PFSK-1 (cell line): ENCODE data around the gene RNF208.

Source experiments
- FOXP2 ChIP-seq: optimal IDR thresholded peaks from 2 replicates; pipeline ENCODE3; 2011; ENCODE audit warnings: borderline replicate concordance, control low read depth, inconsistent platforms; ENCODE audit not compliant: insufficient read depth; ENCODE audit errors: extremely low read length, extremely low read depth
- POLR2AphosphoS5 ChIP-seq: IDR thresholded peaks from 2 replicates; pipeline ENCODE4 v1.6.1; 2012; ENCODE audit warnings: low read depth, mild to moderate bottlenecking, control low read depth, low read length, moderate library complexity
- REST ChIP-seq, 2 experiments: IDR thresholded peaks; 2 replicates each; pipeline versions ENCODE4 v1.6.1 to v1.8.0; 2011 to 2012; ENCODE audit warnings: low read depth in 2 of 2, low read length in 2 of 2, control low read depth in 1 of 2, inconsistent platforms in 1 of 2, mild to moderate bottlenecking in 1 of 2, moderate library complexity in 1 of 2; ENCODE audit not compliant: insufficient read depth in 1 of 2
- SIN3A ChIP-seq: IDR thresholded peaks from 2 replicates; pipeline ENCODE4 v1.6.1; 2012; ENCODE audit warnings: mild to moderate bottlenecking, low read length, moderate library complexity, borderline replicate concordance; ENCODE audit not compliant: insufficient read depth
- TAF1 ChIP-seq: IDR thresholded peaks from 2 replicates; pipeline ENCODE4 v1.6.1; 2012; ENCODE audit warnings: low read length, control low read depth, borderline replicate concordance; ENCODE audit not compliant: insufficient read depth

GRCh38 chr9:137195525-137196220 is 26.4 kb downstream of the RNF208 start:
- no peak for TF ChIP-seq FOXP2
- TF ChIP-seq POLR2AphosphoS5: no peak
- no peak for TF ChIP-seq SIN3A
- no peak for TF ChIP-seq REST (IDR thresholded peaks at IDR 0.05; ENCODE audit: insufficient read depth in 1 of 2, low read depth in 2 of 2, low read length in 2 of 2)
- TF ChIP-seq TAF1: no peak
